ENCODE results near the gene CAPN1.

DNA sequence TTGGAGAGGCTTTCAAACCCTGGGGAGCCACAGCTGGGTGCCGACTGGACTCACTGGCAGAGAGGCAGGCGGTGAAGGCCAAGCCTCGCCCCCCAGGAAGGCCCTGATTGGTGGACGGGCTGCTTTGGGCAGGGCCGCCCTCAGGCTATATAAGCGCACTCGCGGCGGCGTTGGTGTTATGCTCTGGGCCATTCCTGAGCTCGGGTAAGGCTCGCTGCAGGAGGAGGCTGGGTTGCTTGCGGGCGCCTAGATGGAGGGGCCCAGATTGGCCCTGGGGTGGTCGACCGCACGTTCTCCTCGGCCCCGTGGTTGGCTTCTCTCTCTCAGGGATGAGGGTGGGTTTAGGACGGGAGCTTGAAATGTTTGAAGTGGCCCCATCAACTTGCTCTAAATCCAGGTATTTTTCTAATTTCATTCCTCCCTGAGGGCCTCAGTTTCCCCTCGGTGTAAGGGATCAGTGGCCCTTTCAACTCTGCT is 11.6 kb upstream of the CAPN1 start, which contains the start of gene SPDYC:
- TF ChIP-seq, protein P1, sequence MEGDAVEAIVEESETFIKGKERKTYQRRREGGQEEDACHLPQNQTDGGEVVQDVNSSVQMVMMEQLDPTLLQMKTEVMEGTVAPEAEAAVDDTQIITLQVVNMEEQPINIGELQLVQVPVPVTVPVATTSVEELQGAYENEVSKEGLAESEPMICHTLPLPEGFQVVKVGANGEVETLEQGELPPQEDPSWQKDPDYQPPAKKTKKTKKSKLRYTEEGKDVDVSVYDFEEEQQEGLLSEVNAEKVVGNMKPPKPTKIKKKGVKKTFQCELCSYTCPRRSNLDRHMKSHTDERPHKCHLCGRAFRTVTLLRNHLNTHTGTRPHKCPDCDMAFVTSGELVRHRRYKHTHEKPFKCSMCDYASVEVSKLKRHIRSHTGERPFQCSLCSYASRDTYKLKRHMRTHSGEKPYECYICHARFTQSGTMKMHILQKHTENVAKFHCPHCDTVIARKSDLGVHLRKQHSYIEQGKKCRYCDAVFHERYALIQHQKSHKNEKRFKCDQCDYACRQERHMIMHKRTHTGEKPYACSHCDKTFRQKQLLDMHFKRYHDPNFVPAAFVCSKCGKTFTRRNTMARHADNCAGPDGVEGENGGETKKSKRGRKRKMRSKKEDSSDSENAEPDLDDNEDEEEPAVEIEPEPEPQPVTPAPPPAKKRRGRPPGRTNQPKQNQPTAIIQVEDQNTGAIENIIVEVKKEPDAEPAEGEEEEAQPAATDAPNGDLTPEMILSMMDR (IDR thresholded peaks at IDR 0.05), result no peak
- TF ChIP-seq POLR2AphosphoS5 (IDR thresholded peaks at IDR 0.05), result no peak

Data from upper lobe of left lung (tissue), 4 donors.